GM13977 (cell line): Measurements from ENCODE around the gene KCNQ1.

ENCODE experiments used
- DNase-seq: peaks from one replicate; pipeline ENCODE4 v3.0.0; 2012; ENCODE audit warnings: low spot score
- CTCF ChIP-seq: IDR thresholded peaks from 2 replicates; pipeline ENCODE4 v1.5.1; 2012; ENCODE audit warnings: mild to moderate bottlenecking, control low read depth; ENCODE audit not compliant: insufficient read depth; ENCODE audit errors: extremely low read depth, missing control alignments
- in situ Hi-C: fragments of 300-500 bp; cut with MboI; formaldehyde crosslinking; loops from one replicate; pipeline ENCODE4 v1.12.0; 2022; ENCODE audit warnings: low sequenced_read_pairs, low pct_unique_long_range_greater_than_20kb, mixed read lengths, inconsistent platforms; ENCODE audit not compliant: unreplicated experiment

Gene KCNQ1

GRCh38 chr11:2797741-2798361 lies 353.0 kb downstream of the KCNQ1 start:
- in situ Hi-C loops: no loop called here
- no peak for DNase-seq
- no peak for TF ChIP-seq CTCF

GRCh38 chr11:2798951-2799761 lies 354.3 kb downstream of the KCNQ1 start:
- in situ Hi-C loops: no loop called here
- DNase-seq: no peak
- no peak for TF ChIP-seq CTCF

GRCh38 chr11:2799881-2800654 lies 355.3 kb downstream of the KCNQ1 start:
- in situ Hi-C loops: no loop called here
- no peak for TF ChIP-seq CTCF
- no peak for DNase-seq

GRCh38 chr11:2800655-2801531 lies 356.1 kb downstream of the KCNQ1 start:
- DNase-seq: no peak
- in situ Hi-C loops: no loop called here
- no peak for TF ChIP-seq CTCF

GRCh38 chr11:2801711-2802388 lies 357.0 kb downstream of the KCNQ1 start:
- no peak for TF ChIP-seq CTCF
- no peak for DNase-seq
- in situ Hi-C loops: no loop called here
